Measurements from ENCODE around the gene CABLES2.

- no peak for TF ChIP-seq GATA2 (IDR thresholded peaks at IDR 0.05; ENCODE audit: low read depth, low read length)
- no peak for TF ChIP-seq GATA3 (IDR thresholded peaks at IDR 0.05; ENCODE audit: low read depth, low read length)
Observed at GRCh38 chr20:62408055-62408454, 970 bp upstream of the CABLES2 start.

Measured in SH-SY5Y (cell line).